ENCODE results near the gene SMARCD2. TPM values are rescaled to one million over a fixed set of nuclear protein-coding genes. Genes with fewer than 3 reads are reported as not detected.

The SMARCD2 gene
- total and polyA plus RNA-seq, 2 of the 13 experiments (the other 11 are each of a cell fraction or from before 2014, with no cell fraction given): 122 to 150 TPM

DNA sequence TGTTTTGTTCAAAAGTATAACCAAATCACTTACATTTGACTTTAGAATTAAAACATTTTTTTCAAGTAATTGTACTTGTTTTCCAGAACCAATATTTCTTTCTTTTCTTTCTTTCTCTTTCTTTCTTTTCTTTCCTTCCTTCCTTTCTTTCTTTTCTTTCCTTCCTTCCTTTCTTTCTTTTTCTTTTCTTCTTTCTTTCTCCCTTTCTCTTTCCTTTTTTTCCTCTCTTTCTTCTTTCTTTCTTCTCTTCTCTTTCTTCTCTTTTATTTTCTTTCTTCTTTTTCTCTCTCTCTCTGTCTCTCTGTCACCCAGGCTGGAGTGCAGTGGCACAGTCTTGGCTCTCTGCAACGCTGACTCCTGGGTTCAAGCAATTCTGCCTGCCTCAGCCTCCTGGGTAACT is 41.7 kb downstream of the SMARCD2 start (continued):
- TF ChIP-seq ZBTB46 (CRISPR knock-in tag; IDR thresholded peaks at IDR 0.05; ENCODE audit: borderline replicate concordance) (no peak), ZNF891 (CRISPR knock-in tag; IDR thresholded peaks at IDR 0.05) (no peak), MTA3 (CRISPR knock-in tag; IDR thresholded peaks at IDR 0.05) (no peak), ZBTB39 (CRISPR knock-in tag; IDR thresholded peaks at IDR 0.05) (no peak)
- TF ChIP-seq, protein P1, sequence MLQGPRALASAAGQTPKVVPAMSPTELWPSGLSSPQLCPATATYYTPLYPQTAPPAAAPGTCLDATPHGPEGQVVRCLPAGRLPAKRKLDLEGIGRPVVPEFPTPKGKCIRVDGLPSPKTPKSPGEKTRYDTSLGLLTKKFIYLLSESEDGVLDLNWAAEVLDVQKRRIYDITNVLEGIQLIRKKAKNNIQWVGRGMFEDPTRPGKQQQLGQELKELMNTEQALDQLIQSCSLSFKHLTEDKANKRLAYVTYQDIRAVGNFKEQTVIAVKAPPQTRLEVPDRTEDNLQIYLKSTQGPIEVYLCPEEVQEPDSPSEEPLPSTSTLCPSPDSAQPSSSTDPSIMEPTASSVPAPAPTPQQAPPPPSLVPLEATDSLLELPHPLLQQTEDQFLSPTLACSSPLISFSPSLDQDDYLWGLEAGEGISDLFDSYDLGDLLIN (CRISPR knock-in tag; IDR thresholded peaks at IDR 0.05; ENCODE audit: borderline replicate concordance): no peak
- TF ChIP-seq, protein P2, sequence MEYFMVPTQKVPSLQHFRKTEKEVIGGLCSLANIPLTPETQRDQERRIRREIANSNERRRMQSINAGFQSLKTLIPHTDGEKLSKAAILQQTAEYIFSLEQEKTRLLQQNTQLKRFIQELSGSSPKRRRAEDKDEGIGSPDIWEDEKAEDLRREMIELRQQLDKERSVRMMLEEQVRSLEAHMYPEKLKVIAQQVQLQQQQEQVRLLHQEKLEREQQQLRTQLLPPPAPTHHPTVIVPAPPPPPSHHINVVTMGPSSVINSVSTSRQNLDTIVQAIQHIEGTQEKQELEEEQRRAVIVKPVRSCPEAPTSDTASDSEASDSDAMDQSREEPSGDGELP (IDR thresholded peaks at IDR 0.05; ENCODE audit: borderline replicate concordance, low read depth): no peak
